HG02571 (cell line): Measurements from ENCODE around the gene CDH4.
"Not testable (repeated sequence)": the region's sequence is repeated elsewhere in the genome, so short reads cannot be mapped to it uniquely, and the experiment has no call there.

Experiments used
- ATAC-seq: cut with Tn5 transposase; IDR thresholded peaks from one replicate; pipeline ENCODE4 v1.9.1; 2021; ENCODE audit warnings: mild to moderate bottlenecking, moderate library complexity; ENCODE audit not compliant: unreplicated experiment

The CDH4 gene

GRCh38 chr20:61253264-61253639 is 1.2 kb downstream of the CDH4 start:
- ATAC-seq: no peak

GRCh38 chr20:61253640-61254511 is 1.8 kb downstream of the CDH4 start:
- ATAC-seq: no peak

DNA sequence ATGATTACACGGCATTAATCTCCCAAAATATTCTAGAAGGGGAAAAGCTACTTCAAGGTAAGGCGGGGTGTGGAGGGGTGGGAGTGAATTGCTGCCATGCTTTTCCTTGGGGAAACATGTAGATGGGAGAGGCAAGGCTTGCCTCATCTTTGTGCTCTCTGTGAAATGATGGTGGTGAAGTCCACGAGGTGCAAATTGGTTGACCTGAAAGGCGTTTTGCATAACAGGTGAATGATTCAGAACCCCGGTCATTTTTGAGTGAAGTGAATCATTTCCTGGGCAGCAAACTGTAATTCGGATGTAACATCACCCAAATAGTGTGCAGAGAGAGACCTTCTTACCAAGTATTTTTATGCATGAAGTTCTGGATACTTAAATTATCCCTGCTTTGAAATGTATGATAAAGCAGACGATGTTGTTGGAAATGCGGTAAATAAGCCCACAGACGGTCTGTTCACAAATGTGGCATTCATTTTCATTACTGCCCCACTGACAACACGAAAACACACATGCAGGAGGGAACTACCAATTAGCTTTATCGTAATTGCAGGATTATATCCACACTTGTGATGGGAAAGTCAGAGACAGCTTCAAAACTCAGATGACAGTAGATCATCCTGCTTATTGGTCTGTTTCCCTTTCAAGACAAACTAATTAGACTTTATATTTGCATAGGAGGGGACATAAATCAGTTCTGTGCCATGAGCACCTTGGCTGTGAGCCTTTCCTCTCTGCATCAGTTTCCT is 3.0 kb downstream of the CDH4 start:
- no peak for ATAC-seq

- ATAC-seq: no peak
These were observed 4.3 kb downstream of the CDH4 start for GRCh38 chr20:61256365-61256764.

DNA sequence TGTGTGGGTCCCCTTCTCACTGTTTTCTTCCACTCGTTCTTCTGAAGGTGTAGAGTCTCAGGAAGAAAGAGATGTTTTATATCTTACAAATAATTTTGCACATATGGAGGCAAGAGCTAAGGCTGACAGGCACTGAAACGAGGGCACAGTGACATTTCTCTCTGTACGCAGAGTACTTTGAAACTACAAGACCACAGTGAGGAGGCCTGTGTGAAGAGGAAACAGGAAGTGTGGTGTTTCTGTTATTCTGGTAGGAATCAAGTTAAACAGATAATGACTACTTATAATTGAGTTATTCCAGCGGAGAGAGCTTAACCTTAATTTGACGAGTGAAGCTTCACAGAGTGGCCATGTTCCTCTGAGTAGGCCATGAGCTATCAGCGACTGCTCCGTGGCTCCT is 4.8 kb downstream of the CDH4 start:
- ATAC-seq: no peak

DNA sequence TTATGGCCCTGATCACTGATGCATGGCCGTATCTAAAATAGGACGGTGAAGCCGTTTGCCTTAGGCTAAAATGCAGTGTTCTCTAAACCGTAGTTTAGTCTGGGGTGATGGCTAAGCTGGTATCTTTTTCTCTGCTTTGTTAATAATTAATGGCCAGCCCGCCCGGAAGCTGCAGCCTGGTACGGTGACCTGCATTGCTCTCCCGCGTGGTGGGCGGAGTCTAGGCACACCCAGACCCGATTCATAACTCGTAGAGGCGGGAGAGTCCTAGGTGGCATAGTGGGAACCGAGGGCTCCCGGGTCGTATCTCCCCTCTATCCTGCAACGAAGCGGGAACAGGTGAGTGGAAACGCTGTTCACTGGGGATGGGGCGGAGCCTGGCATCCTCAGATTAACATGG is 5.5 kb downstream of the CDH4 start:
- no peak for ATAC-seq

DNA sequence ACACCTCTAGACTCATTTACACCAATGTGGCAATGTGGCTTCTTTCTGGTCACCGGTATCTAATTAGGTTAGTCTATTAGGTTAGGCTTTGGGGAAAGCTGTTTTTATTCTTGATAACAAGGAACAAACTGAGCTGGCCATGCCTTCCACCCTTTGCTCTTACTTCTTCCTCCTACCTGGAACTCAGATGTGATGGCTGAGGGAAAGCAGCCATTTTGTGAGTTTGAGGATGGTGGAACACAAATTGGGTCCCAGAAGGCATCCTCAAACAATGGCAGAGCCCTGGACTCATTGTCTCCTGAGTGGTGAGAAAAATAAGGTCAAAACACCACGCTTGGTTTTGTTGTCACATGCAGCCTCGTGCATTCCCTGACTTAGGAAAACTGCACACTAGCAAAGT is 7.7 kb downstream of the CDH4 start:
- no peak for ATAC-seq

DNA sequence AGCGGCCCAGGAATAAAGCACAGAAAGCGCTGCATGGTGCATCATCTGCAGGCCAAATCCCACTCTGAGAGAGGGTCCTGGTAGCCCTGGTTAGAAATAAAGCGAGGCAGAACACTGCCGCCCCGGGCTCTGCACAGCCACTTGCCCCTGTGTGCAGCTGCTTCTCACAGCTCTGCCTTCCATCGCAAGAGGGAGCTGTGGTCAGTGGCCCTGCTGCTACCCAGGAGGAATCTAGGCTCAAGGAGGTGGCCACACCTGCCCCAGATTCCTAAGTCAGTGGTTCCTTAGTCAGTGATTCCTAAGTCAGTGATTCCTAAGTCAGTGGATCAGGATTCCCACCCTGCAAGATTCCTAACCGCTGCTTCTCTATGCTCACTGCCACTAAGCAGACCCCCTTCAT is 8.8 kb downstream of the CDH4 start:
- ATAC-seq: no peak

DNA sequence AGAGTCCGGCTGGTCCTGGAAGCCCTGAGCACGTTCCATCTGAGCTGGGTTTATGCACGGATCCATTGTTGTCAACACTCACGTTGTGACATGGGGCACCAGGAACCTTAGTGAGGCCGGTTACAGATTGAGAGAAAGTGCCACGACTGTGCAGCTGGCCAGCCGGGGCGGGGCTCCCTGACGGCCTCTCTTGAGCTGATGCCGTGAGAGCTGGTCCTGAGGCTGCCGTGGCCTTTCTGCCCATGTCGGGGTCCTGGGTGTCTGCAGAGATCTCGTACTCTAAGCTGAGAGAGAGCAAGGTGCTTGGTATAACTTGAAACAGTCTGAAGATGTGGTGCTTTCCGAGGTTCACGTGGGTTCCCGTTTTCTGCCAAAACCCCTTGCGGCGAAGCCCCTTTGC is 10.0 kb downstream of the CDH4 start:
- no peak for ATAC-seq

GRCh38 chr20:61262514-61262913 is 10.5 kb downstream of the CDH4 start:
- ATAC-seq: no peak

DNA sequence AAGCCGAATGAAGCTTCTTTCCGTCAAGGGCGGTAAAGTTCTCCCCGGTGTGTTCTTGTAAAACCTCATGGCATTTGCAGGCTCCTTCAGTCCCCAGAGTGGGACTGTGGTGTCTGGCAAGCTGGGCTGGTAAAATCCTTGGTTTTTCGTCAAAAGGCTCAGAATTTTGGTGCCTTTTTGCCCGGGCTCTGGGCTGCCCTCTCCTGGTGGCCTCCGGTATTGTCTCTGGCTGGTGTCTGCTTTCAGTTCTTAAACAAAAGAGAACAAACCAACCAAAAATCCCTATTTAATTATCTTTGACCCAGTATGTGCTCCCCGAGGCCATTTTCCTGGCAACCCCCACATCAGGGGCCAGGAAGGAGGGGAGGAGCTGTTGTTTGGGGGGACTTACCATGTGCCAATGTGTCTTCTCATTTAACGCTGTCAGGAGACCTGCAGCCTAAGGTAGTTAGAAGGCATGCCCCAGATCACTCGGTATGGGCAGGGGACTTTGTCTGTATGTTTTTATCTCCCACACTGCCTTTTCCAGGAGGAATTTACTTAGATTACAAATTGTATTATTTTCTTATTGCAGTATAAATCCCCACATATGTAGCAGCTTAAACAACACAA is 11.1 kb downstream of the CDH4 start:
- ATAC-seq: no peak

DNA sequence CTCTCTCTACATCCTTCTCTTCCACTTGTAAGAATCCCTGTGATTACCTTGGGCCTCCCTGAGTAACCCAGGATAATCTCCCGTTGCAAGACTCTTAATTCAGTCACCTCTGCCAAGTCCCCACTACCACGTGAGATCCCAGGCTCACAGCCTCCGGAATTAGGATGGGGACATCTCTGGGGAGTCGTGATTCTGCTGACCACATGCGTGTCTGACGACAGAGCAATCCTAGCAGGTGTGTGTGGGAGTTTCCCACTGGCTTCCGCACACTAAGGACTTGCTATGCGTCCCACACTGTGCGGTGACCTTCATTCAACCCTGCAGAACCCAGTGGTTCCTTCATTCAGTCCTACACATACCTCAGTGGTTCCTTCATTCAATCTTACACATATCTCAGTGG is 11.9 kb downstream of the CDH4 start:
- no peak for ATAC-seq

DNA sequence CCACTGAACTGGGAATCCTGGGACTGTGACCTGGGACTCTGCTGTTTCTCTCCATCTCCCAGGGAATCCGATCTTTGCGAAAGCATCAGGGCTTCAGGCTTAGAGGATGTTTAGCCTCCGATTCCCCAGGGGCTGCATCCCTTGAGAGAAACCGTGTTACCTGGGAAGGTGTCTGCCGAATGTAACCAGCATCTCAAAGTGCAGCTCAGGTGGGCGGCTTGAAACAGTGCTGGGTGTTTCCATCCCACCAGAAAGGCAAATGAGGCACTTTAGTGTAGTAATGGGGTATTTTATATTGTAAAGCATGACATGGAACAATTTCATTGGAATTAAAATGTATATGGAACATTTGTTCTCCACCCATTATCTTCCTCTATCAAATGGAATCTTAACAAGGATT is 15.2 kb downstream of the CDH4 start:
- no peak for ATAC-seq

DNA sequence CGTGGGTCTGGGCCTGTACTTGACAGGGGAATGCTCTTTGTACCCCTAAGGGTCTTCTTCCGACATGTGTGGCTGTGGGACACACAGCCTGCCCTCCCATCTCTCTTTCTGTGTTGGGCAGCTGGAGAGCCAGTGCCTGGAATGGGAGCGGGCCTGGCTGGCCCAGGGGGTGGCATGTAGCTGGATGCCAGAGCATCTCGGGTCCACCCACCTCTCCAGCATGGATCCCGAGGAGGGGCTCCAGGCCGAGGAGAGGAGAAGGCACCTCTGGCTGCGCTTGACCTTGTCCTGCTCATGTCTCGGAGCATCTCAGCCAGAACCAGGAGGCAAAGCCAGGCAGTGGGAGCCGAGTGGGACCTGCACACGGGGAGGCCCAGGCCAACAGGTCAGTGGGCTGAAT is 16.0 kb downstream of the CDH4 start:
- no peak for ATAC-seq

GRCh38 chr20:61271312-61272231 is 19.5 kb downstream of the CDH4 start:
- no peak for ATAC-seq

DNA sequence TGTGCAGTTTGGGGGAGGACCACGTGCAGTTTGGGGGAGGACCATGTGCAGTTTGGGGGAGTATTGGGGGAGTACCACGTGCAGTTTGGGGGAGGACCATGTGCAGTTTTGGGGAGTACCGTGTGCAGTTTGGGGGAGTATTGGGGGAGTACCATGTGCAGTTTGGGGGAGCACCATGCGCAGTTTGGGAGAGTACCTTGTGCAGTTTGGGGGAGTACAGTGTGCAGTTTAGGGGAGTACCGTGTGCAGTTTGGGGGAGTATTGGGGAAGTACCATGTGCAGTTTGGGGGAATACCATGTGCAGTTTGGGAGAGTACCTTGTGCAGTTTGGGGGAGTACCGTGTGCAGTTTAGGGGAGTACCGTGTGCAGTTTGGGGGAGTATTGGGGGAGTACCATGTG is 21.0 kb downstream of the CDH4 start:
- ATAC-seq: not testable (repeated sequence)

DNA sequence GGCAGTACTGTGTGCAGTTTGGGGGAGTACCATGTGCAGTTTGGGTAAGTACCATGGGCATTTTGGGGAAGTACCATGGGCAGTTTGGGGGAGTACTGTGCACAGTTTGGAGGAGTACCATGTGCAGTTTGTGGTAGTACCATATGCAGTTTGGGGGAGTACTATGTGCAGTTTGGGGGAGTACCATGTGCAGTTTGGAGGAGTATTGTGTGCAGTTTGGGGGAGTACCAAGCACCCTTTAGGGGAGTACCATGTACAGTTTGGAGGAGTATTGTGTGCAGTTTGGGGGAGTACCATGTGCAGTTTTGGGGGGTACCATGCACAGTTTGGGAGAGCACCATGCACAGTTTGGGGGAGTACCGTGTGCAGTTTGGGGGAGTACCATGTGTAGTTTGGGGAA is 21.6 kb downstream of the CDH4 start:
- not testable (repeated sequence) for ATAC-seq

DNA sequence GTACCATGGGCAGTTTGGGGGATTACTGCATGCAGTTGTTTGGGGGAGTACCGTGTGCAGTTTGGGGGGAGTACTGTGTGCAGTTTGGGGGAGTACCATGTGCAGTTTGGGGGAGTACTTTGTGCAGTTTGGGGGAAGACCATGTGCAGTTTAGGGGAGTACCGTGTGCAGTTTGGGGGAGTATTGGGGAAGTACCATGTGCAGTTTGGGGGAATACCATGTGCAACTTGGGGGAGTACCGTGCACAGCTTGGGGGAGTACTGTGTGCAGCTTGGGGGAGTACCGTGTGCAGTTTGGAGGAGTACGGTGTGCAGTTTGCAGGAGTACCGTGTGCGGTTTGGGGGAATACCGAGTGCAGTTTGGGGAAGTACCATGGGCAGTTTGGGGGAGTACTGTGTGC is 22.3 kb downstream of the CDH4 start:
- no peak for ATAC-seq

GRCh38 chr20:61278296-61278695 is 26.2 kb downstream of the CDH4 start:
- no peak for ATAC-seq

DNA sequence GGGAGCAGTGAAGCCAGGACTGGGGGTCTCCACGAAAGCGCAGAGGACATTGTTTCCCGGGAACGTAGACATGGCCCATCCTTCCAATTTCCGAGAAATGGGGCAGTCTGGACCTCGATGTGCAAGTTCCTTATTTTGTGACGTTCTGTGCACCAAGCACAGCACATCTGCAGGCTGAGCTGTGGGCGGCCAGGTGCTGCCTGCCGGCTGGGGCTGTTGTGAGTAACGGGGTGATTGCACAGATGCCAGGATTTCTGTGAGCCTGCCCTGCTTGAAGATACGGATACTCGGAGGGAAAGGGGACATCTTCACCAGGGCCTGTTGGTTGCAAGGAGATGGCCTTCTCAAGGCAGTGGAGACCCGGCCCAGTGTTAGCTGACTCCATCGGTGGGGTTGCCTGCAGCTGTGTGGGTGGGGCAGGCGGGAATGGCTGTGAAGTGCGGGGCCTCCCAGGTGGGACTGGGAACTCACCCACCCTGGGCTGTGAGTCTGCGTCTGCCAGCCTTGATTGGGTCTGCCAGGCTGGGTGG is 27.6 kb downstream of the CDH4 start:
- ATAC-seq: no peak
